Calu3 (cell line): ENCODE results near the gene SLC26A3. TPM values are rescaled to one million over a fixed set of nuclear protein-coding genes. Genes with fewer than 3 reads are reported as not detected.

Experiments
- BruUV-seq: library from RNA; stranded (reverse); fragments of 400-500 nt; replicated peaks from 2 replicates; lab custom pipeline; 2021; lab: Mats Ljungman, UMichigan
- CTCF ChIA-PET: fragments of 300-600 bp; sonication (Branson Sonifier 250); formaldehyde crosslinking; loops from one replicate; lab custom pipeline; 2022; ENCODE audit warnings: antibody characterized with exemption; lab: Charles Lee
- DNase-seq: peaks from one replicate; pipeline ENCODE4 v3.0.0; 2022
- H3K27ac Mint-ChIP-seq: one replicate; pipeline ENCODE4 v1.8.0; 2022; ENCODE audit warnings: mixed read lengths; ENCODE audit not compliant: unreplicated experiment
- H3K27me3 Mint-ChIP-seq: one replicate; pipeline ENCODE4 v1.8.0; 2022; ENCODE audit warnings: mixed read lengths; ENCODE audit not compliant: unreplicated experiment
- H3K36me3 Mint-ChIP-seq: one replicate; pipeline ENCODE4 v1.8.0; 2022; ENCODE audit warnings: mild to moderate bottlenecking, moderate library complexity, mixed read lengths; ENCODE audit not compliant: insufficient read depth, unreplicated experiment
- H3K4me1 Mint-ChIP-seq: one replicate; pipeline ENCODE4 v1.8.0; 2022; ENCODE audit warnings: mild to moderate bottlenecking, low read depth, mixed read lengths; ENCODE audit not compliant: unreplicated experiment
- H3K4me3 Mint-ChIP-seq: one replicate; pipeline ENCODE4 v1.8.0; 2022; ENCODE audit warnings: mild to moderate bottlenecking, low read depth, moderate library complexity, mixed read lengths; ENCODE audit not compliant: unreplicated experiment
- H3K9me3 Mint-ChIP-seq: one replicate; pipeline ENCODE4 v1.8.0; 2022; ENCODE audit warnings: low read depth, mixed read lengths; ENCODE audit not compliant: unreplicated experiment
- intact Hi-C: fragments of 100-400 bp; cut with micrococcal nuclease; formaldehyde crosslinking; loops from one replicate; pipeline ENCODE4 v1.10.0; 2022; ENCODE audit not compliant: unreplicated experiment
- total RNA-seq: library from RNA; stranded (reverse); gene quantifications from 2 replicates; pipeline ENCODE4 v1.2.3, GENCODE V29; 2022
- TF ChIP-seq, protein P1 (sequence below): fragments of 200-600 bp; IDR thresholded peaks from one replicate; pipeline ENCODE4 v1.8.0; 2022; ENCODE audit warnings: antibody characterized with exemption; ENCODE audit not compliant: unreplicated experiment

The SLC26A3 gene
- total RNA-seq, 1 experiment from 2014 or later: not detected

DNA sequence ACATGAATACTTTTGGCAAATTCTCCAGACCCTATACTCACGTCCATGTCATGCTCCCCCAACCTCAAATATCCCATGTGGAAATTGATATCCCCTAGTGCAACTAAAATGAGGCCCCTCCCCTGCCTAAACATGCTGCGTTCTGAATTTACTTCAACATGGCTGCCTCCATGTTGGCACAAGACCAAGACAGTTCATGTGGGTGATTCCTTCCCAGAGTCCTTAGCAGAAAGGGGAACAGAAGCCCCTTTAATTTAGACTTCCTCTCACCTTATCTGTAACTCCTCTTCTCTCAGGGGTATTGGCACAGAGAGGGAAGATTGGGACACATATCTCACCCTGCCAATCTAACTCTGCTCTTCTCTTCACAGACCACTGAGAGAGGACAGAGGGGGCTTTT lies 24.5 kb upstream of the SLC26A3 start:
- TF ChIP-seq, protein P1, sequence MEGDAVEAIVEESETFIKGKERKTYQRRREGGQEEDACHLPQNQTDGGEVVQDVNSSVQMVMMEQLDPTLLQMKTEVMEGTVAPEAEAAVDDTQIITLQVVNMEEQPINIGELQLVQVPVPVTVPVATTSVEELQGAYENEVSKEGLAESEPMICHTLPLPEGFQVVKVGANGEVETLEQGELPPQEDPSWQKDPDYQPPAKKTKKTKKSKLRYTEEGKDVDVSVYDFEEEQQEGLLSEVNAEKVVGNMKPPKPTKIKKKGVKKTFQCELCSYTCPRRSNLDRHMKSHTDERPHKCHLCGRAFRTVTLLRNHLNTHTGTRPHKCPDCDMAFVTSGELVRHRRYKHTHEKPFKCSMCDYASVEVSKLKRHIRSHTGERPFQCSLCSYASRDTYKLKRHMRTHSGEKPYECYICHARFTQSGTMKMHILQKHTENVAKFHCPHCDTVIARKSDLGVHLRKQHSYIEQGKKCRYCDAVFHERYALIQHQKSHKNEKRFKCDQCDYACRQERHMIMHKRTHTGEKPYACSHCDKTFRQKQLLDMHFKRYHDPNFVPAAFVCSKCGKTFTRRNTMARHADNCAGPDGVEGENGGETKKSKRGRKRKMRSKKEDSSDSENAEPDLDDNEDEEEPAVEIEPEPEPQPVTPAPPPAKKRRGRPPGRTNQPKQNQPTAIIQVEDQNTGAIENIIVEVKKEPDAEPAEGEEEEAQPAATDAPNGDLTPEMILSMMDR: no peak
- CTCF ChIA-PET: no interaction called here
- Mint-ChIP-seq H3K27me3 (peaks cover 37% of the 10 kb centered on the region), H3K9me3 (peaks cover 2% of the 10 kb centered on the region), H3K27ac (no peak overlapping the region), H3K4me3 (no peak overlapping the region), H3K36me3 (no peaks in the 10 kb centered on the region), H3K4me1 (no peaks in the 10 kb centered on the region)
- DNase-seq: no peak
- intact Hi-C loops: no loop called here
- BruUV-seq: no TSS peak

- Mint-ChIP-seq H3K4me1 (no peaks in the 10 kb centered on the region), H3K27me3 (peaks cover 27% of the 10 kb centered on the region), H3K9me3 (peaks cover 2% of the 10 kb centered on the region), H3K36me3 (no peaks in the 10 kb centered on the region), H3K4me3 (no peak overlapping the region), H3K27ac (no peak overlapping the region)
- DNase-seq: no peak
- intact Hi-C loops: no loop called here
- TF ChIP-seq, protein P1: no peak
- CTCF ChIA-PET: no interaction called here
- BruUV-seq: no TSS peak
Observed at GRCh38 chr7:107826451-107826850, 23.4 kb upstream of the SLC26A3 start.

DNA sequence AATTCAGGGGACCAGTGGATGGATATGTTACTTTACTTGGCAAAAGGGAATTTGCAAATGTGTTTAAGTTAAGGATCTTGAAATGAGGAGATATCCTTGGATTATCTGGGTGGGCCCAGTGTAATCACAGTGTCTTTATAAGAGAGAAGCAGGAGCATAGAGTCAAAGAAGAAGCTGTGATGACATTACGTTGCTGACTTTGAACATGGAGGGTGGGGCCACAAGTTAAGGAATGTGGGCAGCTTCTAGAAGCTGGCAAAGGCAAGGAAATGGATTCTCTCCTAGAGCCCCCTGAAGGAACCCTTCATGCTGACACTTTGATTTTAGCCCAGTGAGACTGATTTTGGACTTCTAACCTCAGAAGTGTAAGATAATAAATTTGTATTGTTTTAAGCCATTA lies 21.8 kb upstream of the SLC26A3 start:
- Mint-ChIP-seq H3K9me3 (no peaks in the 10 kb centered on the region), H3K36me3 (no peaks in the 10 kb centered on the region), H3K4me1 (no peaks in the 10 kb centered on the region), H3K4me3 (no peak overlapping the region), H3K27ac (no peak overlapping the region), H3K27me3 (peaks cover 15% of the 10 kb centered on the region)
- no peak for DNase-seq
- CTCF ChIA-PET: no interaction called here
- no TSS peak for BruUV-seq
- intact Hi-C loops: no loop called here
- TF ChIP-seq, protein P1: no peak

DNA sequence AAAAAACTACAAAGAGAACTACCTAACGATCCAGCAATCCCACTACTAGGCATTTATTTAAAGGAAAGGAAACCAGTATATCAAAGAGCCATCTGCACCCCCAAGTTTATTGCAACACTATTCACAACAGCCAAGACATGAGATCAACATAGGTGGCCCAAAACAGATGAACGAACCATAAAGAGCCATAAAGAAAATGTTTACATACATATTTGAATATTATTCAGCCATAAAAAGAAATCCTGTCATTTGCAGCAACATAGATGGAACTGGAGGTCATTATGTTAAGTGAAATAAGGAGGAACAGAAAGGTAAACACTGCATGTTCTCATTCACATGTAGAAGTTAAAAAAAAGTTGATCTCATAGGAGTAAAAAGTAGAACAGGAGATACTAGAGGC lies 15.6 kb upstream of the SLC26A3 start:
- Mint-ChIP-seq H3K27ac (no peak overlapping the region), H3K36me3 (no peaks in the 10 kb centered on the region), H3K9me3 (no peaks in the 10 kb centered on the region), H3K4me3 (no peak overlapping the region), H3K27me3 (peaks cover 9% of the 10 kb centered on the region), H3K4me1 (no peaks in the 10 kb centered on the region)
- BruUV-seq: no TSS peak
- intact Hi-C loops: no loop called here
- CTCF ChIA-PET: no interaction called here
- TF ChIP-seq, protein P1: no peak
- DNase-seq: no peak
